MG63 (cell line): ENCODE measurements around the gene ATP7B. TPM values are rescaled to one million over a fixed set of nuclear protein-coding genes. Genes with fewer than 3 reads are reported as not detected.
"Not testable (repeated sequence)": the region's sequence is repeated elsewhere in the genome, so short reads cannot be mapped to it uniquely, and the experiment has no call there.

Experiments used
- DNase-seq: peaks from one replicate; pipeline ENCODE4 v3.0.0-alpha.2; 2020
- H3K27me3 ChIP-seq: fragments of 250-450 bp; sonication (Bioruptor Pico); 2 replicates; pipeline ENCODE4 v1.5.1; 2020; ENCODE audit warnings: mild to moderate bottlenecking, moderate library complexity
- H3K36me3 ChIP-seq: fragments of 250-450 bp; sonication (Bioruptor Pico); 2 replicates; pipeline ENCODE4 v1.5.1; 2020; ENCODE audit warnings: mild to moderate bottlenecking, moderate library complexity
- H3K4me3 ChIP-seq: fragments of 250-450 bp; sonication (Bioruptor Pico); 2 replicates; pipeline ENCODE4 v1.5.1; 2020; ENCODE audit warnings: mild to moderate bottlenecking, moderate library complexity
- H3K9me3 ChIP-seq: fragments of 250-450 bp; sonication (Bioruptor Pico); 2 replicates; pipeline ENCODE4 v1.5.1; 2020; ENCODE audit warnings: mild to moderate bottlenecking, moderate library complexity
- total RNA-seq: library from RNA; depleted of rRNA; stranded (reverse); fragments of >200 nt; shearing (Covaris generic); gene quantifications from 2 replicates; pipeline ENCODE4 v1.2.3, GENCODE V29; 2014; ENCODE audit warnings: low replicate concordance

Gene ATP7B
- total RNA-seq, 1 experiment from 2014 or later = 6.9 TPM

DNA sequence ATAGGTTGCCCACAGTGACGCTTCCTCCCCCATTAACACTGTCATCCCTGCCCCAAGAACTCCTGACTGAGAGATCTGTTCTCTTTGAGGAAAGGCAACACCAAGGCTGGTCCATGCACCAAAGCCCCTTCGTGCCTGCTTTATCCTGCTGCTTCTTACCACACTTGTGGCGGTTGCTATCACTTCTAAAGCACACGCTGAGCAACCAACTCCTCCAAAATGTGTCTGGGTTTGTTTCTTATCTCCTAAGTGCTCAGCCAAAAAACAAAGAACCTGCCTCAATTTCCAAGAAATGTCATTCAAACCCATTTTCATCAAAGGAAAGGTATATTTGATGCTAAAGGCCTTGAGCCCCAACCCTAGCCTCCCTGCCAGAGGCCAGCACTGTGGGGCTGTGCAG is 14.6 kb downstream of the ATP7B start:
- H3K27me3 ChIP-seq = no peaks in the 10 kb centered on the region; the same call in 1 of the 2 replicates
- no peak overlapping the region for H3K4me3 ChIP-seq
- H3K9me3 ChIP-seq = no peaks in the 10 kb centered on the region
- H3K36me3 ChIP-seq = no peaks in the 10 kb centered on the region
- no peak for DNase-seq

DNA sequence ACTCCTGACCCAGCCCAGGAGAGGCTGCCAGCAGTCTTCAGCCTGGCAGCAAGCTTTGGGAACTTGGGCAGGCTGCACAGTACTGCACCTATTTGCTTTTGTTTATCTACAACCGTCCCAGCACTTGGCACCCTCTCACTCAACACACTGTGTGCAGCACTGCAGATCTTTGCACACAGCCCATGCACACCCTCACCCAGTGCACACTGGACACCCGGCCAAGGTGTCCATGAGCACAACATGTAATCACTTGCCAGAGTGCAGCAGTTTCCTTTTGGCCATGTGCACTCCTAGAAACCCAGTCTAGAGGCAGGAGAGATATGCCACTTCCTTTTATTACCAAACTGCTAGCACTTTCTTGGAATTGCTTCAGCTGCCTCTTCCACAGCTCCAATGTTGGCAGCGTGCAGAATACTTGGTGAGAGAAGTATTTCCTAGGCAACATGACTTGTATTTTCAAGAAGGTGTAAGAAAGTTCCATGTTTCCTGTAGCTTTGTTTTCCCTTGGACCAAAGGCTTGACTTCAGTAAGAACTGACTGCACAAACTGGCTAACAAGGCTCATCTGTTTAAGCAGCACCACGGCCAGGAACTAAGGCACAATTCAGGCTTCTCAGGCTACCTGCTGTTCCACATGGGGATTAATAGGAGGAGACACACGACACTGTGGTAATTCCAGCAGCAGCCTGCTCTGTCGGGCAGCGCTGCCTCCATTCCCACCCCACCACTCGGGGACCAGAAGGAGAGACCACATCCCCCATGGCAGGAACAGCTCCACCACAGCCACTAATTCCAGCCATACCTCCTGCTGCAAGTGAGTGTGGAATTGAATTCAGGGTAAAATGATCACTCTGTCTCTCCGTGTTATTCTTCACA is 15.3 kb downstream of the ATP7B start:
- no peaks in the 10 kb centered on the region; the same call in 1 of the 2 replicates for H3K27me3 ChIP-seq
- H3K4me3 ChIP-seq = no peak overlapping the region
- DNase-seq = peak; percentile 43
- no peaks in the 10 kb centered on the region for H3K36me3 ChIP-seq
- H3K9me3 ChIP-seq = no peaks in the 10 kb centered on the region

DNA sequence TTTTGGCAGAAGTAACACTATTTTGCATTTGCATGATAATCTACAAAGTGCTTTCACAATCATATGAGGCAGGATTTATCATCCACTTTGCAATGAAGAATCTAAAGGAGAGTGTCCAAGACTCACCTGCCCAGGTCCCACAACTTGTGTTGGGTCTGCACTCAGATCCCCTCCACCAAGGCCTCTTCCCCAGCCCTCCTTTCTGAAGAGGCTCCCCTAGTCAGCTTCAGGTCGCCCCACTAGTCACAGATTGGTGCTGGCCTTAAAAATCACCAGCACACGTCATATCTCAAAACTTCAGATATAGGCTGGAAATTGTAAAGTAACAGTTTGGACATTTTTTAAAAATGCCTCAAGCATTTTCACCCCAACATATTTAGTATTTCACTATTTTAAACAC is 17.5 kb downstream of the ATP7B start:
- DNase-seq = no peak
- Histone ChIP-seq H3K27me3 (no peaks in the 10 kb centered on the region; the same call in 1 of the 2 replicates), H3K9me3 (no peaks in the 10 kb centered on the region), H3K36me3 (no peaks in the 10 kb centered on the region), H3K4me3 (no peak overlapping the region)

DNA sequence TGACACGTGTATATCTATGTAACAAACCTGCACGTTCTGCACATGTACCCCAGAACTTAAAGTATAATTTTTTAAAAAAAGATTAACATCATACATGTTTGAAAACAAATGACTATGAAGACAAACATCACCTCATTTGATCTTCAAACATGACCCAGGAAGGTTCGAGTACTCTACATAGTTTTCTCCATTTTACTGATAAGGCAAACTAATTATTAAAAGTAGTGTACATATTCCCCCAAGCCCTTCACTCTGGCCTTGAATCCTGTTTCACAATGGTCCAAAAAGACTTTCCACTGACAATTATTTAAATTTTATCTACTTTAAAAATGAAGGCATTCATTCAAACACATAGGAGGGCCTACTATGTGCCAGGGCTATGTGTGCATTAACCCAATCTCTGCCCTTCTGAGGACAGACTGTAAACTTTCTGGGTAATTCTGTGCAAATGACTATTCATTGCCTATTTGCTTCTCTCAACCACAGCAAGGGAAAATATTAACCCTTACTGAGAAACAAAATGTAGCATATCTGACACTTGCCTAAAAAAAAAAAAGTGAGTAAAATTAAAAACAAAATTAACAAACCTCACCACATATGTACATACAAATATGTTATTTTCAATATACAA is 22.1 kb downstream of the ATP7B start:
- H3K9me3 ChIP-seq = no peaks in the 10 kb centered on the region
- no peaks in the 10 kb centered on the region for H3K27me3 ChIP-seq
- no peaks in the 10 kb centered on the region for H3K36me3 ChIP-seq
- DNase-seq = no peak
- no peak overlapping the region for H3K4me3 ChIP-seq

DNA sequence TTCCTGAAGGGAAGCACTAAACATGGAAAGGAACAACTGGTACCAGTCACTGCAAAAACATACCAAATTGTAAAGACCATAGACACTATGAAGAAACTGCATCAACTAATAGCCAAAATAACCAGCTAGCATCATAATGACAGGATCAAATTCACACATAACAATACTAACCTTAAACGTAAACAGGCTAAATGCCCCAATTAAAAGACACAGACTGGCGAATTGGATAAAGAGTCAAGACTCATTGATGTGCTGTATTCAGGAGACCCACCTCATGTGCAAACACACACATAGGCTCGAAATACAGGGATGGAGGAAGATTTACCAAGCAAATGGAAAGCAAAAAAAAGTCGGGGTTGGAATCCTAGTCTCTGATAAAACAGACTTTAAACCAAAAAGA is 26.3 kb downstream of the ATP7B start:
- H3K9me3 ChIP-seq, DNase-seq, H3K27me3 ChIP-seq, H3K4me3 ChIP-seq, H3K36me3 ChIP-seq: not testable (repeated sequence)

DNA sequence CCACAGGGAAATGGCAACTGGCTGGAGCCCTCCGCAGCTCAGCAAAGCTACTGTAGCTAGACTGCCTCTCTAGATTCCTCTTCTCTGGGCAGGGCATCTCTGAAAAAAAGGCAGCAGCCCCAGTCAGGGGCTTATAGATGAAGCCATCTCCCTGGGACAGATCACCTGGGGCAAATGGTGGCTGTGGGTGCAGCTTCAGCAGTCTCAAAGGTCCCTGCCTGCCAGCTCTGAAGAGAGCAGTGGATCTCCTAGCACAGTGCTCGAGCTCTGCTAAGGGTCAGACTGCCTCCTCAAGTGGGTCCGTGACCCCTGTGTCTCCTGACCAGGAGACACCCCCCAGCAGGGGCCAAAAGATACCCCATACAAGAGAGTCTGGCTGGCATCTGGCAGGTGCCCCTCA is 28.0 kb downstream of the ATP7B start:
- H3K9me3 ChIP-seq, H3K4me3 ChIP-seq, H3K36me3 ChIP-seq, H3K27me3 ChIP-seq, DNase-seq: not testable (repeated sequence)

DNA sequence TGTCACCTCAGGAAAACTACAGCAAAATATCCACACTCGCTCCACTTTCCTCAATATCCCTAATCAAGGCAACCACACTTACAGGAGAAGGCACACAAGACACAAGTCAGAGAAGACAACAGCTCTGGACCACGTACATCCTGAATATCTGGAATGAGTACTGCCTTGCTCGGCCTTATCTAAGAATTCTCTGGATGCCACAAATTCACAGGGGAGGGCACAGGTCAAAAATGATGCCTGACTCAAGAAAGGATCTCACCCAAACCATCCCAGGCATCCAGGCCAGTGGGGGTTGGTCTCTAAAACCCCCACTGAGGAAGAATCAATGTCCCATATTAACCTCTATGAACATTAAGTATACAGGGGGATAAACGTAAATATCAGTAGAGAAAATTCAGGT is 29.9 kb downstream of the ATP7B start:
- DNase-seq = no peak
- Histone ChIP-seq H3K27me3 (no peaks in the 10 kb centered on the region), H3K36me3 (no peaks in the 10 kb centered on the region), H3K9me3 (no peaks in the 10 kb centered on the region), H3K4me3 (no peak overlapping the region)

DNA sequence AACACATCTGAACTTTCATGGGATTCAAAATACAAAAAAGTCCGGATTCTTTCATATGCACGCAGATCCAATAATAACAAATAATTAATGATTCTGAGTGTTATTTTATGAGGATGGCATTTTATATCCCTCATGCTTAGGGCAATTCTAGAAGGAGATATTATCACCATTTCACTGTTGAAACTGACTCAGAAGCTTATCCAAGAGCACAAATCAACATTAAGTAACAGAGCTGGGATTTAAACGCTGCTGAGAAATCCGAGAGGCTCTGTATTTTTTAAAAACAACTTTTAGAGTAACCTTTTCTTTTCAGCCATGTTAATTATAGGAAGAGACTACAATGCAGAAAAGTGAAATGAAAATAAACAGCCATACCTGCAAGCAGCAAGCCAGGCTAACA is 30.3 kb downstream of the ATP7B start:
- Histone ChIP-seq H3K4me3 (no peak overlapping the region), H3K36me3 (no peaks in the 10 kb centered on the region), H3K9me3 (no peaks in the 10 kb centered on the region), H3K27me3 (no peaks in the 10 kb centered on the region)
- DNase-seq = no peak

DNA sequence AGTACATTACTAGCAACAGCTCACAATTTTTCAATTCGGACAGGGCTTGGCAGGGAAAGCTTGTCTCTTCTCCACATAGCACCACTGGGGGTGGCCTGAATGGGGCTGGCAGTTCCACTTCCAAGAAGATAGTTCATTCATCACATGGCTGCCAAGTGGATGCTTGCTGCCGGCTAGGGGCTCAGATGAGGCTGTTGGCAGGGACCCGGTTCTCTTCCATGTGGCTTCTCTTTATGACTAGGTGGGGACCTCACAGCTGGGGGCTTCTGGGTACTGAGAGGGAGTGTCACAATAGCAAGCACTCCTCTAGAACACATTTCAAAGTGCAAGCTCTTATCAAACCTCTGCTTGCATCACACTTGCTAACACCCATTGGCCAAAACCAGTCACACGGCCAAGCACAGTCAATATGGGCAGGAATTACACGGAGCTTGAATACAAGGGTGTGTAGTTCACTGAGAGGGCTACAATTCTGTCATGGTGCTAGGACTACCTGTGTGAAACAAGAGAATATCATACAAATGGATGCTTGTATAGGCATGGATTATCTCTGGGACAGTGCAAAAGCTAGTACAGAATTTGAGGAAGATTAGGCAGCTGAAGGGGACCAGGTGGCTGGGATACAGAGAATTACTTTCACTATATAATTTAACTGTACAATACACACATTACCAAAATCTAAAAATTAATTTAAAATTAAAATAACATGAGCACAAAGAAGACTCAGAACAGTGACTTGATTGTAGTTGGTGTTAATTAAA is 32.3 kb downstream of the ATP7B start:
- Histone ChIP-seq H3K4me3 (no peak overlapping the region), H3K27me3 (no peaks in the 10 kb centered on the region), H3K36me3 (no peaks in the 10 kb centered on the region), H3K9me3 (no peaks in the 10 kb centered on the region)
- DNase-seq = no peak

DNA sequence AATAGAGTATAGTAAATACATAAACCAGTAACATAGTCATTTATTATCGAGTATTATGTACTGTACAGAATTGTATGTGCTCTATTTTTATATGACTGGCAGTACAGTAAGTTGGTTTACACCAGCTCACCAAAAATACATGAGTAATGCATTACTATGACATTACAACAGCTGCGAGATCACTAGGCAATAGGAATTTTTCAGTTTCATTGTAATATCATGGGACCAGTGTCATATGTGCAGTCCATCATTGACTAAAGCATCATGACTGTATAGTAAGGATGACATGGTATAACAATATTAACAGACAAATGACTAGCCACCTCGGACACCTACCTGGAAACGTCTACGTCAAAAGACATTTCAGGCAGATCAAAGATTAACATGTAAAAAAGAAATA is 33.6 kb downstream of the ATP7B start:
- Histone ChIP-seq H3K9me3 (no peaks in the 10 kb centered on the region), H3K36me3 (no peaks in the 10 kb centered on the region), H3K27me3 (no peaks in the 10 kb centered on the region), H3K4me3 (no peak overlapping the region)
- no peak for DNase-seq

DNA sequence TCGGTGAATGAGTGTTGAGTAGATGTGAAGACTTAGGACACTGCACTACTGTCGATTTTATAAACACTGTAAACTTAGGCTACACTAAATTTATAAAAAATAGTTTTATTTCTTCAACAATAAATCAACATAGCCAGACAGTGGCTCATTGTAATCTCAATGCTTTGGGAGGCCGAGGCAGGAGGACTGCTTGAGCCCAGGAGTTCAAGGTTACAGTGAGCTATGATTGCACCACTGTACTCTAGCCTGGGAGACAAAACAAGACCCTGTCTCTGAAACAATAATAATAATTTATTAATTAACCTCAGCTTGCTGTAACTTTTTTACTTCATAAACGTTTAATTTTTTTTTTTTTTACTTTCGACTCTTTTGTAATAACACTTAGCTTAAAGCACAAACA is 34.4 kb downstream of the ATP7B start:
- no peaks in the 10 kb centered on the region for H3K27me3 ChIP-seq
- DNase-seq = no peak
- H3K36me3 ChIP-seq = no peaks in the 10 kb centered on the region
- no peak overlapping the region for H3K4me3 ChIP-seq
- no peaks in the 10 kb centered on the region for H3K9me3 ChIP-seq

DNA sequence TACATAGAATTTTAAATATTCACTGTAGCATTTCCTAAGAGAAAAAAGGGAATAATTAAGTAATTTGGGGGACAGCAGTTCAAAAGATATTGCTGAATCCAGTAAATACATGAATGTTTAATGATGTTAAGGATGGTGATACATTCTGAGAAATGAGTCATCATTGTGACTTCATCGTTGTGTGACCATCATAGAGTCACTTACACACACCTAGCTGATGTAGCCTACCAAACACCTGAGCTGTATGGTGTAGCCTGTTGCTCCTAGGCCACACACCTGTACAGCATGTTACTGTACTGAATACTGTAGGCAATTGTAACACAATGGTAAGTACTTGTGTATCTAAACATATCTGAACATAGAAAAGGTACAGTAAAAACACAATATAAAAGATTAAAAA is 34.8 kb downstream of the ATP7B start:
- Histone ChIP-seq H3K4me3 (no peak overlapping the region), H3K9me3 (no peaks in the 10 kb centered on the region), H3K36me3 (no peaks in the 10 kb centered on the region), H3K27me3 (no peaks in the 10 kb centered on the region)
- no peak for DNase-seq

DNA sequence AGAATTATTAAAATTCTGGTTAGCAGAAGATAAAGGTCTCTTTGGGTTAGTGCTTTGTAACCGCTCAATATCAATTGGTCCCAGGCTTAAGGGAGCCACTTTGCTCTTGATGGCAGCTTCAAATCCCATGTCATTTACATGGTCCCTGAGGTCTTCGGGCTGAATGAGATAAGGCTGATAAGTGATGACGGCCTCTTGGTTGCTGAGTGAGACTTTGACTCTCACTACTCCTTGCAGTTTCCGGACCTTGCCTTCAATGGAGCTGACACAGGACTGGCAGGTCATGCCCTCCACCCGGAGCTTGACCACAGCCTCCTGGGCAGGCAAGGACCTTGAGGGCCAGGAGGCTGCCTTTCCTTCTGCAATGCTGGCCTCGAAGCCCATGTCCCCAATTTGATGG is 36.8 kb downstream of the ATP7B start:
- Histone ChIP-seq H3K9me3 (no peaks in the 10 kb centered on the region), H3K36me3 (no peaks in the 10 kb centered on the region), H3K4me3 (no peak overlapping the region), H3K27me3 (no peaks in the 10 kb centered on the region)
- no peak for DNase-seq

DNA sequence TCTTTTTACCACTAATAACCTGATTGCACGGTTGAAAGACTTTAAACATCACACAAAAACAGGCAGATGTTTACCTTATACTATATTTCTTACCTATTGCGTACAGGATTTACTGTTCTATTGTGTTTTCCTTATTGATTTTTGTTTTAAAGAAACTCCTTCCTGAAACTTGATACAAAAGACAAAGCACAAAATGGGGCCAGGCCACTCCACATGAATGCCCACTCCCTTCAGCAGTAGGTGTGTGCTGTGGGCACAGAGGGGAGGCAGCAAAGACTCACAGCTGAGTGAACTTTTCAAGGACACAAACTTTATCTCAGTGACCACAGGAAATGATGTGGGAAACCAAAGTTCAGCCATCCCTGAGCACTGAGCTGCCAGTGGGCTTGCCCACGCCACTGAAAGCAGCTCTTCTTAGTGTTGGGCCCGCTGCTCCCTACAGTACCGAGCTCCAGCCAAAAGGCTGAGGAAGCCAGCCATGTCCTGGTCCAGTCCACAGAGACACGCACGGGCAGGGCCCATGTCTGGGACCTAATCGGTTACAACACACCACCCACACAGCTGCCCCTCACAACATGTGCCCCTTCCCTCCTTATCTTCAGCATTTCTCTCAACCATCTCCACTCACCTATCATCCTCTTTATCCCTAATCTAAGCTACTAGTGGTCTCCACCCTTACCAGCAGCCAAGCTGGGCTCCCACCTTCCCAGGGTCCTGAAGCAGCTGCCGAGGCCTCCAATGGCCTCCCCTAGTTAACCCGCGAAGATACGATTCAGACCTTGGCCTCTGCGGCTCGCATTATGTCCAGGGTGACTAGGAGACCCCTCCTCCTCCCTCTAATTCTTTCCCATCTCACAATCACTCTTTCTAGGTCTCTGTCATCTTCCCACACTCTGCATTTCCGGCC is 39.5 kb downstream of the ATP7B start:
- Histone ChIP-seq H3K27me3 (no peaks in the 10 kb centered on the region), H3K9me3 (no peaks in the 10 kb centered on the region), H3K4me3 (no peak overlapping the region), H3K36me3 (no peaks in the 10 kb centered on the region)
- DNase-seq = no peak

DNA sequence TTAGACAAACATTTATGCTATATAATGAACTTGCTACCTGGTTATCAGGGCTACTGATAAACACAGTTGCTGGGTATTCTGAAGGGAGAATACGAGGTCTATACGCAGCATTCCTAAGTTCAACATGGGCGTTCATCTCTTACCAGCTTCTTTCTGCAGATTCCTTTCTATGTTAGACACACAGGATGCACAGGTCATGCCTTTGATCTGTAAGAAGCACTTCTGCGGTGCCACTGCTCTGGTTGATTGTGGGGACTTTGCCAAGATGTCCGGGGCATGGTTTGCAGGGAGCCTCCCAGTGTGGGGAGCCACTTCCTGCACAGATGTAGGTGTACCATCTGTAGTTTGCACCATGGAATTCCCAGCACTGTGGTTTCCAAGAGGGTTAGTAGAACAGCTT is 40.9 kb downstream of the ATP7B start:
- no peak for DNase-seq
- Histone ChIP-seq H3K27me3 (no peaks in the 10 kb centered on the region), H3K9me3 (no peaks in the 10 kb centered on the region), H3K4me3 (no peak overlapping the region), H3K36me3 (no peaks in the 10 kb centered on the region)
